HG02973 (cell line): ENCODE measurements around the gene SPEN.

Source experiments
- ATAC-seq: cut with Tn5 transposase; IDR thresholded peaks from one replicate; pipeline ENCODE4 v1.9.1; 2021; ENCODE audit warnings: moderate library complexity; ENCODE audit not compliant: unreplicated experiment

Gene SPEN

GRCh38 chr1:15852036-15852827, 4.7 kb downstream of the SPEN start:
- no peak for ATAC-seq

GRCh38 chr1:15852828-15853302, 5.4 kb downstream of the SPEN start:
- ATAC-seq = no peak

- ATAC-seq = no peak
Observed at GRCh38 chr1:15856888-15857287, 9.4 kb downstream of the SPEN start.

GRCh38 chr1:15858069-15858670, 10.7 kb downstream of the SPEN start:
- no peak for ATAC-seq

- no peak for ATAC-seq
Observed at GRCh38 chr1:15858672-15859372, 11.3 kb downstream of the SPEN start.

GRCh38 chr1:15863156-15863901, 15.8 kb downstream of the SPEN start:
- ATAC-seq = no peak

- ATAC-seq = no peak
Observed at GRCh38 chr1:15866721-15867201, 19.3 kb downstream of the SPEN start.

GRCh38 chr1:15867288-15867687, 19.8 kb downstream of the SPEN start:
- ATAC-seq = no peak

- ATAC-seq = no peak
Observed at GRCh38 chr1:15869413-15869812, 21.9 kb downstream of the SPEN start.

GRCh38 chr1:15870421-15870820, 22.9 kb downstream of the SPEN start:
- ATAC-seq = no peak

- ATAC-seq = no peak
Observed at GRCh38 chr1:15874471-15874870, 27.0 kb downstream of the SPEN start.

- ATAC-seq = no peak
Observed at GRCh38 chr1:15876357-15877055, 29.0 kb downstream of the SPEN start.

GRCh38 chr1:15881961-15882360, 34.5 kb downstream of the SPEN start:
- no peak for ATAC-seq

GRCh38 chr1:15882665-15883064, 35.2 kb downstream of the SPEN start:
- ATAC-seq = no peak

- ATAC-seq = no peak
Observed at GRCh38 chr1:15883326-15883725, 35.8 kb downstream of the SPEN start.

- no peak for ATAC-seq
Observed at GRCh38 chr1:15884477-15884876, 37.0 kb downstream of the SPEN start.

- no peak for ATAC-seq
Observed at GRCh38 chr1:15885269-15885668, 37.8 kb downstream of the SPEN start.

GRCh38 chr1:15885701-15886610, 38.4 kb downstream of the SPEN start:
- no peak for ATAC-seq

GRCh38 chr1:15886611-15887167, 39.2 kb downstream of the SPEN start:
- ATAC-seq = no peak
